Natural killer cell (primary cell): ENCODE data around the gene ANKRD13D. TPM values are rescaled to one million over a fixed set of nuclear protein-coding genes. Genes with fewer than 3 reads are reported as not detected.
A peak's percentile ranks its signal among the peaks of the same experiment; 100 is the strongest.

Experiments used
- ATAC-seq, 3 donors: fragments of 150-1000 bp in 2 of 3; fragments of 200-7000 bp in 1 of 3; cut with Tn5 transposase; 1 replicate in 1 of 3; 2 replicates in 2 of 3; pipeline ENCODE4 v1.10.0; 2021; ENCODE audit warnings: mild to moderate bottlenecking in 2 of 3, moderate library complexity in 2 of 3
- DNase-seq, 2 donors: peaks; one replicate each; pipeline versions ENCODE4 v3.0.0 to v3.0.0-alpha.2; 2013 to 2021; ENCODE audit warnings: mixed read lengths in 1 of 2
- H3K27ac ChIP-seq: one replicate; pipeline ENCODE4 v1.5.1; 2013; ENCODE audit warnings: mild to moderate bottlenecking, low read length
- H3K27me3 ChIP-seq: one replicate; pipeline ENCODE4 v1.6.1; 2013; ENCODE audit warnings: low read length; ENCODE audit not compliant: control insufficient read depth, insufficient read depth
- H3K36me3 ChIP-seq: one replicate; pipeline ENCODE4 v1.6.1; 2013; ENCODE audit warnings: low read length; ENCODE audit not compliant: control insufficient read depth, insufficient read depth
- H3K4me1 ChIP-seq: one replicate; pipeline ENCODE4 v1.6.1; 2013; ENCODE audit warnings: low read length; ENCODE audit not compliant: control insufficient read depth, insufficient read depth
- H3K4me3 ChIP-seq: one replicate; pipeline ENCODE4 v1.5.1; 2013; ENCODE audit warnings: low read length
- H3K9me3 ChIP-seq: one replicate; pipeline ENCODE4 v1.6.1; 2013; ENCODE audit warnings: low read length; ENCODE audit not compliant: control insufficient read depth, insufficient read depth
- H3K27ac Mint-ChIP-seq, 2 donors: one replicate each; pipeline ENCODE4 v1.8.0; 2022; ENCODE audit warnings: mild to moderate bottlenecking in 2 of 2, mixed read lengths in 2 of 2, moderate library complexity in 1 of 2
- H3K27me3 Mint-ChIP-seq, 2 donors: one replicate each; pipeline ENCODE4 v1.8.0; 2022; ENCODE audit warnings: low read depth in 2 of 2, mixed read lengths in 2 of 2
- H3K36me3 Mint-ChIP-seq: one replicate; pipeline ENCODE4 v1.8.0; 2022; ENCODE audit warnings: mixed read lengths
- H3K4me1 Mint-ChIP-seq, 2 donors: one replicate each; pipeline ENCODE4 v1.8.0; 2022; ENCODE audit warnings: mixed read lengths in 2 of 2
- H3K4me3 Mint-ChIP-seq: one replicate; pipeline ENCODE4 v1.8.0; 2022; ENCODE audit warnings: mild to moderate bottlenecking, moderate library complexity, mixed read lengths
- H3K9me3 Mint-ChIP-seq, 2 donors: one replicate each; pipeline ENCODE4 v1.8.0; 2022; ENCODE audit warnings: mixed read lengths in 2 of 2
- CTCF ChIP-seq: fragments of 200-600 bp; IDR thresholded peaks from one replicate; pipeline ENCODE4 v1.8.0; 2022; ENCODE audit warnings: antibody characterized with exemption
- WGBS: methylation state at CpG from one replicate; pipeline ENCODE4 v1.1.7; 2013; ENCODE audit warnings: missing lambda C conversion rate; ENCODE audit not compliant: insufficient coverage; 5-methylcytosine and 5-hydroxymethylcytosine counted together
- intact Hi-C: fragments of 100-400 bp; cut with micrococcal nuclease; formaldehyde crosslinking; loops from one replicate; pipeline ENCODE4 v1.14.2; 2022
- total RNA-seq, 4 donors: library from RNA; stranded (reverse); fragments of 120-200 nt in 1 of 4; gene quantifications; one replicate each; pipeline versions ENCODE4 v1.2.3 to v1.2.4, GENCODE V29; 2013 to 2022

Gene ANKRD13D
- total RNA-seq, 3 donors from 2014 or later (not counting 1 experiment from before 2014, with no cell fraction given) = 212 to 316 (median 231) TPM

- Histone ChIP-seq H3K27me3 (no peaks in the 10 kb centered on the region), H3K4me3 (peak within 1 kb of the TSS; percentile 91), H3K4me1 (peaks cover 75% of the 10 kb centered on the region), H3K27ac (peak within 1 kb of the TSS; percentile 95), H3K9me3 (no peaks in the 10 kb centered on the region), H3K36me3 (peaks cover 18% of the 10 kb centered on the region)
- peaks cover 0 to 3% of the 10 kb centered on the region in 2 donors for H3K27me3 Mint-ChIP-seq
- DNase-seq = peak in 1 of 2 donors; percentile 74
- peaks cover 65 to 80% of the 10 kb centered on the region in 2 donors for H3K4me1 Mint-ChIP-seq
- no peak for TF ChIP-seq CTCF
- under 1% methylated on average over 103 of the region's 103 CpGs for WGBS
- no peaks in the 10 kb centered on the region for H3K9me3 Mint-ChIP-seq
- peak; percentile 27 to 44 (median 33) for ATAC-seq
- no peaks in the 10 kb centered on the region for H3K36me3 Mint-ChIP-seq
- H3K27ac Mint-ChIP-seq = peak within 1 kb of the TSS; percentile 96 to 97
- H3K4me3 Mint-ChIP-seq = peak within 1 kb of the TSS; percentile 97
- intact Hi-C loops = loop anchor here (1.0 to 5.0 kb wide), 3 partner anchors 51 to 241 kb away; partner anchors contain the start of genes CDK2AP2, CLCF1 and PITPNM1
Observed at GRCh38 chr11:67266449-67267187, 22.5 kb upstream of the ANKRD13D start, which contains the start of gene GRK2. TSS of gene GRK2 (plus strand) at chr11:67266473. CDS start at chr11:67266700, 227 bp downstream.

GRCh38 chr11:67267188-67268080 is 21.7 kb upstream of the ANKRD13D start:
- peaks cover 75% of the 10 kb centered on the region for H3K4me1 ChIP-seq
- no peaks in the 10 kb centered on the region for H3K9me3 ChIP-seq
- WGBS = under 1% methylated on average over 30 of the region's 30 CpGs
- H3K27ac ChIP-seq = peak overlapping the region; percentile 95
- H3K27ac Mint-ChIP-seq = peak overlapping the region; percentile 96 to 97
- H3K4me3 ChIP-seq = peak overlapping the region; percentile 91
- peaks cover 25% of the 10 kb centered on the region for H3K36me3 ChIP-seq
- DNase-seq (peak; percentile 49 to 52), ATAC-seq (peak; percentile 2 to 5 (median 3))
- no peak for TF ChIP-seq CTCF
- peaks cover 66 to 82% of the 10 kb centered on the region in 2 donors for H3K4me1 Mint-ChIP-seq
- no peaks in the 10 kb centered on the region for H3K36me3 Mint-ChIP-seq
- no peaks in the 10 kb centered on the region for H3K9me3 Mint-ChIP-seq
- intact Hi-C loops = loop anchor here (1.0 to 5.0 kb wide), 6 partner anchors 10 to 240 kb away; partner anchors contain the start of genes CDK2AP2, CLCF1 and PITPNM1
- H3K27me3 Mint-ChIP-seq = no peaks in the 10 kb centered on the region
- no peaks in the 10 kb centered on the region for H3K27me3 ChIP-seq
- H3K4me3 Mint-ChIP-seq = peak overlapping the region; percentile 97

GRCh38 chr11:67268081-67268961 is 20.8 kb upstream of the ANKRD13D start:
- Histone ChIP-seq H3K4me3 (peak overlapping the region; percentile 91), H3K36me3 (peaks cover 34% of the 10 kb centered on the region), H3K27me3 (no peaks in the 10 kb centered on the region), H3K9me3 (no peaks in the 10 kb centered on the region), H3K4me1 (peaks cover 75% of the 10 kb centered on the region), H3K27ac (peak overlapping the region; percentile 95)
- peak overlapping the region; percentile 96 to 97 for H3K27ac Mint-ChIP-seq
- DNase-seq = peak; percentile 69 to 84
- no peaks in the 10 kb centered on the region for H3K36me3 Mint-ChIP-seq
- H3K9me3 Mint-ChIP-seq = no peaks in the 10 kb centered on the region
- no peak for TF ChIP-seq CTCF
- H3K27me3 Mint-ChIP-seq = no peaks in the 10 kb centered on the region
- H3K4me3 Mint-ChIP-seq = peak overlapping the region; percentile 97
- intact Hi-C loops = loop anchor here (1.0 to 5.0 kb wide), 5 partner anchors 9 to 239 kb away; partner anchors contain the start of genes CDK2AP2, CLCF1 and PITPNM1
- H3K4me1 Mint-ChIP-seq = peaks cover 65 to 78% of the 10 kb centered on the region in 2 donors
- WGBS = under 1% methylated on average over 19 of the region's 21 CpGs
- peak; percentile 53 to 72 (median 68) for ATAC-seq
